PC-9 (cell line): ENCODE data around the gene GUK1. TPM values are rescaled to one million over a fixed set of nuclear protein-coding genes. Genes with fewer than 3 reads are reported as not detected.
A peak's percentile ranks its signal among the peaks of the same experiment; 100 is the strongest.

Experiments
- BruUV-seq: library from RNA; stranded (reverse); fragments of 400-500 nt; replicated peaks from 2 replicates; lab custom pipeline; 2021; lab: Mats Ljungman, UMichigan
- CTCF ChIA-PET: fragments of 300-600 bp; sonication (Branson Sonifier 250); formaldehyde crosslinking; loops from one replicate; lab custom pipeline; 2022; ENCODE audit warnings: antibody characterized with exemption; lab: Charles Lee
- POLR2A ChIA-PET: fragments of 300-600 bp; sonication (Branson Sonifier 250); formaldehyde crosslinking; loops from one replicate; lab custom pipeline; 2022; ENCODE audit warnings: antibody characterized with exemption; ENCODE audit not compliant: unreplicated experiment; lab: Charles Lee
- DNase-seq, 2 experiments: peaks; one replicate each; pipeline versions ENCODE4 v3.0.0 to v3.0.0-alpha.2; 2015 to 2022; ENCODE audit warnings: mixed read lengths in 1 of 2
- H2AFZ ChIP-seq: fragments of 200-600 bp; sonication (generic); 2 replicates; pipeline ENCODE4 v1.8.1; 2017; ENCODE audit warnings: antibody characterized with exemption
- H3F3A ChIP-seq: fragments of 200-600 bp; sonication (generic); 2 replicates; pipeline ENCODE4 v1.8.1; 2017; ENCODE audit warnings: antibody characterized with exemption, mild to moderate bottlenecking, low read depth; ENCODE audit not compliant: insufficient read depth
- H3K27ac ChIP-seq: fragments of 200-600 bp; sonication (generic); 2 replicates; pipeline ENCODE4 v1.6.1; 2016; ENCODE audit warnings: mixed run types
- H3K27me3 ChIP-seq: fragments of 200-600 bp; sonication (generic); 2 replicates; pipeline ENCODE4 v1.6.1; 2016; ENCODE audit warnings: low read depth, mixed run types; ENCODE audit not compliant: insufficient read depth
- H3K36me3 ChIP-seq: fragments of 200-600 bp; sonication (generic); 2 replicates; pipeline ENCODE4 v1.6.1; 2016; ENCODE audit warnings: low read depth, mixed run types
- H3K4me1 ChIP-seq: fragments of 200-600 bp; sonication (generic); replicated peaks from 2 replicates; pipeline ENCODE4 v1.6.1; 2016; ENCODE audit warnings: mixed run types; ENCODE audit not compliant: insufficient read depth
- H3K4me2 ChIP-seq: fragments of 200-600 bp; sonication (generic); 2 replicates; pipeline ENCODE4 v1.6.1; 2017; ENCODE audit warnings: mixed run types
- H3K4me3 ChIP-seq: fragments of 200-600 bp; sonication (generic); 2 replicates; pipeline ENCODE4 v1.6.1; 2016; ENCODE audit warnings: mixed run types
- H3K79me2 ChIP-seq: fragments of 200-600 bp; sonication (generic); 2 replicates; pipeline ENCODE4 v1.6.1; 2017; ENCODE audit warnings: low read depth, mixed run types
- H3K9me2 ChIP-seq: fragments of 200-600 bp; sonication (generic); 2 replicates; pipeline ENCODE4 v1.8.1; 2017; ENCODE audit warnings: mild to moderate bottlenecking; ENCODE audit not compliant: insufficient read depth
- H3K9me3 ChIP-seq: fragments of 200-600 bp; sonication (generic); 2 replicates; pipeline ENCODE4 v1.8.1; 2016; ENCODE audit warnings: low read depth; ENCODE audit not compliant: insufficient read depth
- H4K20me1 ChIP-seq: fragments of 200-600 bp; sonication (generic); 2 replicates; pipeline ENCODE4 v1.8.1; 2017; ENCODE audit not compliant: insufficient read depth
- CTCF ChIP-seq: fragments of 200-600 bp; sonication (generic); conservative IDR thresholded peaks from 2 replicates; pipeline ENCODE4 v1.6.1; 2017; ENCODE audit warnings: mixed run types, antibody characterized with exemption, mild to moderate bottlenecking, moderate library complexity
- EZH2 ChIP-seq: fragments of 200-600 bp; sonication (generic); IDR thresholded peaks from 2 replicates; pipeline ENCODE4 v1.8.0; 2017; ENCODE audit warnings: antibody characterized with exemption, low read depth
- intact Hi-C: fragments of 100-400 bp; cut with micrococcal nuclease; formaldehyde crosslinking; loops from one replicate; pipeline ENCODE4 v1.10.0; 2022; ENCODE audit not compliant: unreplicated experiment
- total RNA-seq: library from RNA; stranded (reverse); gene quantifications from 2 replicates; pipeline ENCODE4 v1.2.3, GENCODE V29; 2021

The GUK1 gene
- total RNA-seq, 1 experiment from 2014 or later: 239 TPM

GRCh38 chr1:228142155-228142691 is 2.1 kb downstream of the GUK1 start:
- Histone ChIP-seq H2AFZ (no peak overlapping the region), H3K27ac (no peak overlapping the region), H3K4me2 (peak overlapping the region; percentile 98; the same call in 1 of the 2 replicates), H4K20me1 (peaks cover 27% of the 10 kb centered on the region), H3K9me2 (no peaks in the 10 kb centered on the region), H3K36me3 (no peaks in the 10 kb centered on the region), H3K79me2 (peaks cover 49% of the 10 kb centered on the region), H3K9me3 (no peaks in the 10 kb centered on the region), H3K27me3 (no peaks in the 10 kb centered on the region), H3K4me1 (peaks cover 9% of the 10 kb centered on the region), H3F3A (no peaks in the 10 kb centered on the region), H3K4me3 (no peak overlapping the region)
- POLR2A ChIA-PET: interaction anchor here (0.7 kb wide), 1 partner anchor 370 kb away, joined by 3 read pairs; no protein-coding TSS in a partner anchor
- BruUV-seq: no TSS peak
- intact Hi-C loops: no loop called here
- DNase-seq: no peak
- TF ChIP-seq CTCF (no peak), EZH2 (no peak)
- CTCF ChIA-PET: interaction anchor here (0.7 kb wide), 1 partner anchor 253 kb away, joined by 3 read pairs; no protein-coding TSS in a partner anchor

- H3K27ac ChIP-seq: no peak overlapping the region
- CTCF ChIA-PET: interaction anchor here (0.7 kb wide), 1 partner anchor 253 kb away, joined by 3 read pairs; no protein-coding TSS in a partner anchor
- no peak for DNase-seq
These were observed 2.6 kb downstream of the GUK1 start for GRCh38 chr1:228142701-228143136.

GRCh38 chr1:228143480-228144192 is 3.6 kb downstream of the GUK1 start:
- H3K36me3 ChIP-seq: no peaks in the 10 kb centered on the region
- intact Hi-C loops: no loop called here
- no peaks in the 10 kb centered on the region for H3K27me3 ChIP-seq
- peaks cover 9% of the 10 kb centered on the region for H3K4me1 ChIP-seq
- no peaks in the 10 kb centered on the region for H3F3A ChIP-seq
- no peak for DNase-seq
- no peak overlapping the region for H3K4me3 ChIP-seq
- no TSS peak for BruUV-seq
- CTCF ChIA-PET: no interaction called here
- TF ChIP-seq CTCF: no peak
- TF ChIP-seq EZH2: no peak
- H3K9me3 ChIP-seq: no peaks in the 10 kb centered on the region
- no peak overlapping the region for H3K27ac ChIP-seq
- POLR2A ChIA-PET: no interaction called here
- peaks cover 49% of the 10 kb centered on the region for H3K79me2 ChIP-seq
- no peak overlapping the region for H2AFZ ChIP-seq
- H3K4me2 ChIP-seq: no peak overlapping the region
- H3K9me2 ChIP-seq: no peaks in the 10 kb centered on the region
- H4K20me1 ChIP-seq: peaks cover 27% of the 10 kb centered on the region

More at GRCh38 chr1:228142701-228143136, 2.6 kb downstream of the GUK1 start:
- Histone ChIP-seq H3K4me3 (no peak overlapping the region), H3K9me3 (no peaks in the 10 kb centered on the region), H3K9me2 (no peaks in the 10 kb centered on the region), H3K4me1 (peaks cover 9% of the 10 kb centered on the region), H2AFZ (no peak overlapping the region), H3K4me2 (no peak overlapping the region), H3K27me3 (no peaks in the 10 kb centered on the region), H3F3A (no peaks in the 10 kb centered on the region), H4K20me1 (peaks cover 27% of the 10 kb centered on the region), H3K79me2 (peaks cover 49% of the 10 kb centered on the region), H3K36me3 (no peaks in the 10 kb centered on the region)
- POLR2A ChIA-PET: interaction anchor here (0.7 kb wide), 1 partner anchor 370 kb away, joined by 3 read pairs; no protein-coding TSS in a partner anchor
- BruUV-seq: no TSS peak
- intact Hi-C loops: no loop called here
- no peak for TF ChIP-seq EZH2
- no peak for TF ChIP-seq CTCF
